Uterus (tissue), 4 donors: ENCODE data around the gene NUDT2. TPM values are rescaled to one million over a fixed set of nuclear protein-coding genes. Genes with fewer than 3 reads are reported as not detected.
A peak's percentile ranks its signal among the peaks of the same experiment; 100 is the strongest.

Experiments
- DNase-seq, 2 donors: peaks; one replicate each; pipeline ENCODE4 v3.0.0-alpha.2; 2019 to 2020
- H3K27ac ChIP-seq, 2 donors: fragments of 200-600 bp; sonication (generic); 1 replicate in 1 of 2; 2 replicates in 1 of 2; pipeline ENCODE4 v1.5.1; 2016 to 2018
- H3K27me3 ChIP-seq, 2 donors: fragments of 200-600 bp; sonication (generic); one replicate each; pipeline ENCODE4 v1.5.1; 2018 to 2019; ENCODE audit warnings: control low read depth in 1 of 2
- H3K36me3 ChIP-seq, 2 donors: fragments of 200-600 bp; sonication (generic); one replicate each; pipeline ENCODE4 v1.5.1; 2019; ENCODE audit warnings: control low read depth in 1 of 2
- H3K4me1 ChIP-seq, 2 donors: fragments of 200-600 bp; sonication (generic); one replicate each; pipeline ENCODE4 v1.5.1; 2018 to 2019; ENCODE audit warnings: control low read depth in 1 of 2
- H3K4me3 ChIP-seq, 2 donors: fragments of 200-600 bp; sonication (generic); 1 replicate in 1 of 2; 2 replicates in 1 of 2; pipeline ENCODE4 v1.5.1; 2018 to 2019; ENCODE audit warnings: mild to moderate bottlenecking in 1 of 2
- H3K9me3 ChIP-seq, 2 donors: fragments of 200-600 bp; sonication (generic); one replicate each; pipeline ENCODE4 v1.5.1; 2019; ENCODE audit warnings: control low read depth in 1 of 2
- POLR2A ChIP-seq, 2 donors: fragments of 450-650 bp; IDR thresholded peaks; one replicate each; pipeline ENCODE4 v1.6.1; 2016; ENCODE audit warnings: antibody characterized with exemption in 2 of 2, mild to moderate bottlenecking in 1 of 2, moderate library complexity in 1 of 2
- intact Hi-C: fragments of 100-400 bp; cut with DNase I; formaldehyde crosslinking; loops from one replicate; pipeline ENCODE4 v1.15.1; 2023; ENCODE audit warnings: low total_unique reads
- total RNA-seq, 4 donors: library from RNA; depleted of rRNA in 3 of 4; stranded (reverse); fragments of >200 nt in 3 of 4; gene quantifications; one replicate each; pipeline versions ENCODE4 v1.1.0 to v1.2.4, GENCODE V29; 2014 to 2023
- TF ChIP-seq, protein P1 (sequence below), 4 experiments: fragments of 200-600 bp in 2 of 4; fragments of 450-650 bp in 2 of 4; sonication (generic) in 2 of 4; IDR thresholded peaks; one replicate each; pipeline ENCODE4 v1.5.1; 2016 to 2019; ENCODE audit warnings: antibody characterized with exemption in 4 of 4, mild to moderate bottlenecking in 2 of 4, moderate library complexity in 1 of 4
- donor health status: DM: yes; HTN: yes; CAD: no.

NUDT2 gene
- total RNA-seq, 4 donors from 2014 or later = 7.6 to 24.6 (median 20.2) TPM

DNA sequence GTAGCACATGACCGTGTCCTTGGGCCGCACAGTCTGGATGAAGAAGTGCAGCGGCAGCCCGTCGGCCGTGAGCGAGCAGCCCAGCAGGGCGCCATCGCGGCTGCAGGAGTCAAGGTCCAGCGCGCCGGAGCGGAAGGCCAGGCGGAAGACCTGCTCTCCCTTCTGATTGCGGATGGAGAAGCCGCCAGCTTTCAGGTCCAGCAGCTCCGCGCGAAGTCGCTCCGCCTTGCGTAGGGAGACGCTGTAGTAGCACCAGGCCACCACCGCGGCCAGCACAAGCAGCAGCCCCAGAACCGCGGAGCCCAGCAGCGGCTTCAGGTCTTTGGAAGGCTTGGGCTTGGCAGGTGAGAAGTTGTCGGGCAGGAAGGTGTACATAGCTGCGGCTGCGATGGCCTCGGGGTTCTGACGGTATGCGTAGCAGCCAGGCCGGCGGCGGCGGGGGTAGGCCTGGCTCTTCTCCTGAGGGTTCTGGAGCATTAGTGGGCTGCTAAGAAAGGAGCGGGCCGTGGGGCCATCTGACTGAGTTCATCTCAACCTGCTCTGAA lies 43.2 kb downstream of the NUDT2 start:
- TF ChIP-seq POLR2A (IDR thresholded peaks at IDR 0.05) = no peak
- TF ChIP-seq, protein P1, sequence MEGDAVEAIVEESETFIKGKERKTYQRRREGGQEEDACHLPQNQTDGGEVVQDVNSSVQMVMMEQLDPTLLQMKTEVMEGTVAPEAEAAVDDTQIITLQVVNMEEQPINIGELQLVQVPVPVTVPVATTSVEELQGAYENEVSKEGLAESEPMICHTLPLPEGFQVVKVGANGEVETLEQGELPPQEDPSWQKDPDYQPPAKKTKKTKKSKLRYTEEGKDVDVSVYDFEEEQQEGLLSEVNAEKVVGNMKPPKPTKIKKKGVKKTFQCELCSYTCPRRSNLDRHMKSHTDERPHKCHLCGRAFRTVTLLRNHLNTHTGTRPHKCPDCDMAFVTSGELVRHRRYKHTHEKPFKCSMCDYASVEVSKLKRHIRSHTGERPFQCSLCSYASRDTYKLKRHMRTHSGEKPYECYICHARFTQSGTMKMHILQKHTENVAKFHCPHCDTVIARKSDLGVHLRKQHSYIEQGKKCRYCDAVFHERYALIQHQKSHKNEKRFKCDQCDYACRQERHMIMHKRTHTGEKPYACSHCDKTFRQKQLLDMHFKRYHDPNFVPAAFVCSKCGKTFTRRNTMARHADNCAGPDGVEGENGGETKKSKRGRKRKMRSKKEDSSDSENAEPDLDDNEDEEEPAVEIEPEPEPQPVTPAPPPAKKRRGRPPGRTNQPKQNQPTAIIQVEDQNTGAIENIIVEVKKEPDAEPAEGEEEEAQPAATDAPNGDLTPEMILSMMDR (IDR thresholded peaks at IDR 0.05) = no peak
- no peak overlapping the region for H3K27ac ChIP-seq
- DNase-seq = no peak
- intact Hi-C loops = no loop called here
- H3K4me1 ChIP-seq = no peaks in the 10 kb centered on the region
- no peaks in the 10 kb centered on the region for H3K9me3 ChIP-seq
- no peak overlapping the region for H3K4me3 ChIP-seq
- H3K36me3 ChIP-seq = no peaks in the 10 kb centered on the region
- H3K27me3 ChIP-seq = no peaks in the 10 kb centered on the region

DNA sequence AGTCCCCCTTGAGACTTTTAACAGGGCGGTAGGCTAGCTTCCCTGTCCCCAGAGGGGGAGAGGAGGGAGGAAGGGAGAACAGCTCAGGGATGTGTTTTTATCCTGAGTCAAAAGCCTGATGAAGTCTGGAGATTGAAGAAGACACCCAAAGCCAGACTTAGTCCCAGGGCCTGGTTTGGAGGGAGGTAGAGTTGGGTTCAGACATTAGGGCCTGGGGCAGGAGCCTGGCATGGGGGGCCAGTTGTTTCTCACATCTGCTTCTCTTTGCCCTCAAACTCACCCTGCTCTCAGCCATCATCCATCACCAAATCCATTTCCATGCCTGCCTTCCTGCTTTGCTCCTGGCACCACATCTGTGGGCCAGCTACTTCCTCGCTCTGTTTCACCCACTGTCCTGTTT lies 44.4 kb downstream of the NUDT2 start:
- H3K4me3 ChIP-seq = no peak overlapping the region
- no peak overlapping the region for H3K27ac ChIP-seq
- TF ChIP-seq, protein P1 (IDR thresholded peaks at IDR 0.05) = no peak
- TF ChIP-seq POLR2A (IDR thresholded peaks at IDR 0.05) = no peak
- DNase-seq = no peak
- intact Hi-C loops = no loop called here
- H3K27me3 ChIP-seq = no peaks in the 10 kb centered on the region
- H3K36me3 ChIP-seq = no peaks in the 10 kb centered on the region
- no peaks in the 10 kb centered on the region for H3K4me1 ChIP-seq
- H3K9me3 ChIP-seq = no peaks in the 10 kb centered on the region

DNA sequence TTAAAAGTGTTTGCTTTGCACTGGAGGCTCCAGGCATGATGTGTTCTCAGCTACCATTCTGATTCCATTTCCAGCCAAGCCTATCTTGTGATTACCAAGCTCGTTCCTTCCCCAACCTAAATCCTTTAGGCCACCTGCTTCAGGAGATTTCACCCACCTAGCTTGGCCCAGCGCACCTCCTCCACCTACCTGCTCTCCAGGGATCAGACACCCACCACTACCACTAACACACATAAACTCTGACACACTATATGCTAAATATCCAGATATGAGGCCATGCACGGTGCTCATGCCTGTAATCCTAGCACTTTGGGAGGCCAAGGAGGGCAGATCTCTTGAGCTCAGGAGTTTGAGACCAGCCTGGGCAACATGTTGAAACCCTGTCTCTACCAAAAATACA lies 45.0 kb downstream of the NUDT2 start:
- Histone ChIP-seq H3K27ac (no peak overlapping the region), H3K27me3 (no peaks in the 10 kb centered on the region), H3K9me3 (no peaks in the 10 kb centered on the region), H3K4me1 (no peaks in the 10 kb centered on the region), H3K4me3 (no peak overlapping the region), H3K36me3 (no peaks in the 10 kb centered on the region)
- intact Hi-C loops = no loop called here
- DNase-seq = no peak
- TF ChIP-seq POLR2A (IDR thresholded peaks at IDR 0.05) = no peak
- TF ChIP-seq, protein P1 (IDR thresholded peaks at IDR 0.05) = no peak

DNA sequence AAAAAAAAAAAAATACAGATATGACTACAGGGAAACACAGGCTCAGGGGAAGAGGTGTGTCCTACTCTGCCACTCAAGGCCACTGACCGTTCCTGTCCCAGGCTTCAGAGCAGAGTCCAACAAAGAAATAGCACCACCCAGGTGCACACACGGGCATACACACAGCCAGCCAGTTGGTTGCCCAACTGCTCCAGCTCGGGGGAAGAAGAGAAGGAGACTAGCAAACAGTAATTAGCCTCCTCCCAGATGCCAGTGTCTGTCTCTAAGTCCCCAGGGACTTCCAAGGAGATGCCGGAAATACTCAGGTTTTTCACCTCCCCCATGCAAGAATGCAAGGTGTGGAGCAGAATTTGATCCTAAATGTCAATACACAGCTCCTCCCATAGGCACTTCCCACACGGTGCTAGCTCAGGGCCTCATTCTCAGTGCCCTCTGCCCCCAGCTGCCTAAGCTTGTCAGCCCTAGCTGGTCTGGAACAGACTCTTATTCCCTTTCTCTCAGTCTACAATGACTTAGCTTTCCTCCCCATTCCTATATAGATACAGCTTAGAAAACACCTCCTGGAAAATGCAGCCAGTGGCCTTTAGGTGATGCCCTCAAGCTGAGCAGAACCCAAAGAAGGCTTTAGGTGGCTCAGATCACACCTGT lies 45.7 kb downstream of the NUDT2 start:
- no peaks in the 10 kb centered on the region for H3K27me3 ChIP-seq
- no peaks in the 10 kb centered on the region for H3K36me3 ChIP-seq
- intact Hi-C loops = no loop called here
- H3K4me1 ChIP-seq = peaks cover 0 to 3% of the 10 kb centered on the region in 2 donors
- no peak for DNase-seq
- TF ChIP-seq, protein P1 (IDR thresholded peaks at IDR 0.05) = no peak
- TF ChIP-seq POLR2A (IDR thresholded peaks at IDR 0.05) = no peak
- no peak overlapping the region for H3K4me3 ChIP-seq
- no peak overlapping the region for H3K27ac ChIP-seq
- H3K9me3 ChIP-seq = no peaks in the 10 kb centered on the region

DNA sequence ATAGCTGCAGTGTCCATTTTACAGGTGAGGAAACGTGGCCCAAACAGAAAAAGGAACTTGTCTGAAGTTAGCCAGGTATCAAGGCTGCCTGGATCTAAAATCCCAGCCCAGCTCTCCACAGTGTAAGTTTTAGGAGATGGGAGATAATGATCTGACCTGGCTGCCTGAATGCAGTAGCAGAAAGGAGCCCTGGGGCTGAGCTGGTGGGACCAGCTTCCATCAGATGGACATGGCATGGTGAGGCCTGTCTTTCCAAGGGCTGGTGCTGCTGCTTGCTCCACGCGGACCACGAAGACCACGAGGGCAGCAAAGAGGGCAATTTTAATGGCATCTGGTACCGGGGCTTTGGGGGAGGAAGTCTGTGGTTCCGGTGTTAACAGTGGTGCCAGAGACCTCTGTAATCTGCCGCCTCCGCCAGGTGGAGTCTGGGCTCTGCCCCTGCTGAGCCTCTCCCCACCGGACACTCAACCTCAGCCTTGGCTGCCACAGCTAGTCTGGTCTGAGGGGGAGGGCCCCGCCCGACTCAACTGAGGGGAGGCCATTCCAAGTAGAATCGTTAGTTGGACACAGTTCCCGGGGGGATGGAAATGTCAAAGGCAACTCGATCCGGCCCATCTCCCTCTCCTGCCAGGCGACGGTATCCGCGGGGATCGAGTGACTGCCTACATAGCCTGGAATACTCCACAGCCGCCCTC lies 46.7 kb downstream of the NUDT2 start:
- Histone ChIP-seq H3K36me3 (no peaks in the 10 kb centered on the region), H3K9me3 (no peaks in the 10 kb centered on the region), H3K4me1 (peaks cover 0 to 4% of the 10 kb centered on the region in 2 donors), H3K4me3 (peak overlapping the region; percentile 53 to 64), H3K27me3 (no peaks in the 10 kb centered on the region), H3K27ac (peak overlapping the region; percentile 64 to 66)
- peak; percentile 50 to 57 for DNase-seq
- intact Hi-C loops = no loop called here
- no peak for TF ChIP-seq POLR2A (IDR thresholded peaks at IDR 0.05)
- TF ChIP-seq, protein P1 (IDR thresholded peaks at IDR 0.05) = peak in 1 of 4 experiments; percentile 15
